K562 (cell line): ENCODE data around the gene SOSTDC1. TPM values are rescaled to one million over a fixed set of nuclear protein-coding genes. Genes with fewer than 3 reads are reported as not detected.

Experiments
- ATAC-seq: fragments of 200-7000 bp; cut with Tn5 transposase; 3 replicates; pipeline ENCODE4 v1.9.1; 2020; ENCODE audit warnings: moderate library complexity
- Bru-seq: library from RNA; stranded (reverse); fragments of 400-500 nt; gene quantifications from one replicate; lab custom pipeline; 2021; lab: Mats Ljungman, UMichigan
- BruChase-seq, 2 experiments: library from RNA; stranded (reverse); fragments of 400-500 nt; gene quantifications; one replicate each; lab custom pipeline; 2021; lab: Mats Ljungman, UMichigan
- BruUV-seq: library from RNA; stranded (reverse); fragments of 400-500 nt; replicated peaks from 2 replicates; lab custom pipeline; 2021; lab: Mats Ljungman, UMichigan
- CTCF ChIA-PET: fragments of 300-600 bp; formaldehyde crosslinking; extraction: SDS; loops from one replicate; lab custom pipeline; 2021; ENCODE audit warnings: low intra/inter-chr PET ratio; lab: Yijun Ruan, JAX
- POLR2A ChIA-PET: fragments of 300-600, 350-650 bp; sonication (Branson Sonifier 250); formaldehyde crosslinking; extraction: SDS; loops from one replicate; lab custom pipeline; 2021; ENCODE audit warnings: antibody characterized with exemption, inconsistent platforms; lab: Yijun Ruan, JAX
- DNase-seq, 4 experiments: peaks; one replicate each; pipeline versions ENCODE4 v3.0.0 to v3.0.0-alpha.2; 2011 to 2018; ENCODE audit warnings: low spot score in 3 of 4, mixed read lengths in 3 of 4; ENCODE audit errors: extremely low read depth in 1 of 4
- FAIRE-seq: peaks from 2 replicates; lab custom pipeline; 2011; peaks lifted over from hg19 to GRCh38; lab: Jason Lieb, UNC
- H2AFZ ChIP-seq: 2 replicates; pipeline ENCODE4 v1.6.0; 2011; ENCODE audit warnings: low read depth, low read length, control low read depth, inconsistent platforms
- H3K27ac ChIP-seq: fragments of 200-600 bp; 3 replicates; pipeline ENCODE4 v1.8.0; 2011; ENCODE audit warnings: low read depth, mild to moderate bottlenecking, control low read depth, inconsistent platforms, low read length, moderate library complexity, mixed read lengths; ENCODE audit errors: extremely low read depth
- H3K27me3 ChIP-seq, 2 experiments: fragments of 300-600 bp in 1 of 2; 2 replicates in 1 of 2; 3 replicates in 1 of 2; pipeline versions ENCODE4 v1.6.0 to v1.8.0; 2011; ENCODE audit warnings: inconsistent platforms in 2 of 2, low read length in 2 of 2, mild to moderate bottlenecking in 1 of 2, mixed read lengths in 1 of 2, moderate library complexity in 1 of 2; ENCODE audit not compliant: control insufficient read depth in 2 of 2, insufficient read depth in 2 of 2
- H3K36me3 ChIP-seq: fragments of 300-600 bp; 3 replicates; pipeline ENCODE4 v1.8.0; 2011; ENCODE audit warnings: mild to moderate bottlenecking, low read length, inconsistent platforms; ENCODE audit not compliant: control insufficient read depth, insufficient read depth
- H3K4me1 ChIP-seq, 2 experiments: fragments of 200-600 bp in 1 of 2; replicated peaks in 1 of 2; 2 replicates in 1 of 2; 3 replicates in 1 of 2; pipeline versions ENCODE4 v1.5.1 to v1.8.0; 2011; ENCODE audit warnings: inconsistent platforms in 2 of 2, low read length in 2 of 2, mild to moderate bottlenecking in 1 of 2, mixed read lengths in 1 of 2, moderate library complexity in 1 of 2; ENCODE audit not compliant: control insufficient read depth in 2 of 2, insufficient read depth in 2 of 2
- H3K4me2 ChIP-seq: 2 replicates; pipeline ENCODE4 v1.6.1; 2011; ENCODE audit warnings: low read length, control low read depth, inconsistent platforms, mixed read lengths; ENCODE audit not compliant: insufficient read depth
- H3K4me3 ChIP-seq: fragments of 200-600 bp; sonication (generic), shearing (Covaris generic); 2 replicates; pipeline ENCODE4 v1.5.1; 2016; ENCODE audit warnings: control low read depth, inconsistent platforms
- H3K79me2 ChIP-seq: fragments of 200-600 bp; 3 replicates; pipeline ENCODE4 v1.8.0; 2011; ENCODE audit warnings: low read length, inconsistent platforms; ENCODE audit not compliant: control insufficient read depth, insufficient read depth
- H3K9ac ChIP-seq, 2 experiments: 2 replicates each; pipeline versions ENCODE4 v1.6.0 to v1.6.1; 2011; ENCODE audit warnings: low read depth in 2 of 2, low read length in 2 of 2, control low read depth in 1 of 2, inconsistent platforms in 1 of 2, mild to moderate bottlenecking in 1 of 2, mixed read lengths in 1 of 2; ENCODE audit not compliant: insufficient read depth in 1 of 2
- H3K9me1 ChIP-seq: one replicate; pipeline ENCODE4 v1.6.0; 2011; ENCODE audit warnings: inconsistent platforms, mild to moderate bottlenecking, low read length, moderate library complexity; ENCODE audit not compliant: control insufficient read depth, insufficient read depth
- H3K9me3 ChIP-seq: replicated peaks from 2 replicates; pipeline ENCODE4 v1.5.1; 2011; ENCODE audit warnings: low read depth, low read length, inconsistent platforms; ENCODE audit not compliant: control insufficient read depth, insufficient read depth
- H4K20me1 ChIP-seq: replicated peaks from 2 replicates; pipeline ENCODE4 v1.6.1; 2011; ENCODE audit warnings: low read length, inconsistent platforms, mixed read lengths; ENCODE audit not compliant: control insufficient read depth, insufficient read depth
- ATF1 ChIP-seq, 2 experiments: fragments of 450-650 bp in 1 of 2; IDR thresholded peaks; 2 replicates each; pipeline ENCODE4 v1.6.1; 2016; ENCODE audit warnings: missing compliant biosample characterization in 1 of 2, missing genetic modification characterization in 1 of 2
- EP300 ChIP-seq: IDR thresholded peaks from 2 replicates; pipeline ENCODE4 v1.6.1; 2012; ENCODE audit warnings: low read length, improper control_type of control experiment
- FIP1L1 ChIP-seq: fragments of 200-400 bp; formaldehyde crosslinking; IDR thresholded peaks from 2 replicates; pipeline ENCODE4 v1.6.1; 2018; ENCODE audit warnings: mild to moderate bottlenecking, low read depth, low read length; ENCODE audit not compliant: poor library complexity, severe bottlenecking
- FOXK2 ChIP-seq, 2 experiments: fragments of 450-650 bp; IDR thresholded peaks in 1 of 2; conservative IDR thresholded peaks in 1 of 2; 2 replicates each; pipeline ENCODE4 v1.6.1; 2016; ENCODE audit warnings: low read depth in 2 of 2, mild to moderate bottlenecking in 1 of 2
- HDAC3 ChIP-seq: fragments of 450-650 bp; IDR thresholded peaks from 2 replicates; pipeline ENCODE4 v1.6.1; 2018; ENCODE audit warnings: borderline replicate concordance, mild to moderate bottlenecking, moderate library complexity; ENCODE audit not compliant: partially characterized antibody
- NFE2 ChIP-seq: IDR thresholded peaks from 2 replicates; pipeline ENCODE4 v1.6.1; 2014; ENCODE audit warnings: antibody characterized with exemption, low read depth
- POLR2G ChIP-seq: fragments of 200-400 bp; formaldehyde crosslinking; IDR thresholded peaks from 2 replicates; pipeline ENCODE4 v1.6.1; 2017; ENCODE audit warnings: low read depth, mild to moderate bottlenecking, antibody characterized with exemption, low read length, moderate library complexity
- SREBF1 ChIP-seq: fragments of 150-350 bp; IDR thresholded peaks from 2 replicates; pipeline ENCODE4 v1.6.1; 2014; ENCODE audit warnings: antibody characterized with exemption, low read depth, low read length, borderline replicate concordance
- ZNF175 ChIP-seq: fragments of 200-800 bp; sonication (Bioruptor generic); IDR thresholded peaks from 2 replicates; pipeline ENCODE4 v1.6.1; 2016; ENCODE audit warnings: low read depth, mild to moderate bottlenecking, missing genetic modification characterization, missing compliant biosample characterization
- WGBS: fragments of 100-300 bp; shearing (Covaris generic); methylation state at CpG from one replicate; pipeline ENCODE4 v1.1.6; 2016; ENCODE audit warnings: low coverage, mixed read lengths; ENCODE audit not compliant: insufficient coverage; ENCODE audit errors: missing lambda C conversion rate; 5-methylcytosine and 5-hydroxymethylcytosine counted together
- in situ Hi-C: fragments of 300-500 bp; cut with MboI; formaldehyde crosslinking; loops from 4 replicates; pipeline ENCODE4 v1.15.0; 2018; ENCODE audit warnings: inconsistent platforms, mixed read lengths
- intact Hi-C: fragments of 100-400 bp; cut with micrococcal nuclease; formaldehyde crosslinking; loops from 2 replicates; pipeline ENCODE4 v1.14.2; 2022
- long read RNA-seq, 3 experiments: library from polyadenylated mRNA in 2 of 3; library from RNA in 1 of 3; unstranded in 2 of 3; stranded (forward) in 1 of 3; transcript quantifications; one replicate each; pipeline ENCODE4 v2.0.0, GENCODE V29; 2019 to 2022
- polyA minus RNA-seq, 3 experiments: library from RNA; depleted of rRNA, polyadenylated mRNA; stranded (reverse); fragments of >200 nt; gene quantifications; 2 replicates each; pipeline ENCODE4 v1.2.3, GENCODE V29; 2011
- polyA plus RNA-seq, 8 experiments: library from polyadenylated mRNA; depleted of rRNA in 4 of 8; stranded (reverse) in 5 of 8; unstranded in 3 of 8; fragments of >200 nt; fragmentation: Nextera tagmentation in 2 of 8; fragmentation: Illumina TruSeq in 1 of 8; extraction: Ambion mirVana in 2 of 8; extraction: Trizol in 1 of 8; gene quantifications; 2 replicates each; pipeline versions ENCODE4 v1.2.1 to v1.2.3, GENCODE V29; 2011 to 2014; ENCODE audit warnings: inconsistent platforms in 1 of 8, missing spikeins in 1 of 8
- total RNA-seq, 7 experiments: library from RNA; depleted of rRNA in 6 of 7; stranded (reverse); fragments of >200 nt in 6 of 7; fragmentation: Illumina TruSeq in 2 of 7; extraction: Trizol in 2 of 7; gene quantifications; 2 replicates each; pipeline versions ENCODE4 v1.2.1 to v1.2.3, GENCODE V29; 2011 to 2021; ENCODE audit warnings: low replicate concordance in 1 of 7
- TF ChIP-seq, protein P1 (sequence below): fragments of 450-650 bp; IDR thresholded peaks from 2 replicates; pipeline ENCODE4 v1.6.1; 2018; ENCODE audit not compliant: partially characterized antibody

Gene SOSTDC1, protein sequence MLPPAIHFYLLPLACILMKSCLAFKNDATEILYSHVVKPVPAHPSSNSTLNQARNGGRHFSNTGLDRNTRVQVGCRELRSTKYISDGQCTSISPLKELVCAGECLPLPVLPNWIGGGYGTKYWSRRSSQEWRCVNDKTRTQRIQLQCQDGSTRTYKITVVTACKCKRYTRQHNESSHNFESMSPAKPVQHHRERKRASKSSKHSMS
- total RNA-seq (2011; cell fraction: chromatin; rRNA removed; ENCODE audit: low replicate concordance) = 7.4 and 7.9 TPM in 2 replicates
- total RNA-seq (2011; cell fraction: nucleolus; rRNA removed) = 9.5 and 11.5 TPM in 2 replicates
- 10.8 and 11.1 TPM in 2 replicates for total RNA-seq (2011; cell fraction: nucleoplasm; rRNA removed)
- total RNA-seq (2014; rRNA removed) = 8.3 and 10.5 TPM in 2 replicates
- 15.0 and 15.1 TPM in 2 replicates for total RNA-seq (2014; rRNA removed; fragmentation: Illumina TruSeq; extraction: Trizol)
- 23.0 and 23.7 TPM in 2 replicates for total RNA-seq (2015; rRNA removed; fragmentation: Illumina TruSeq; extraction: Trizol)
- total RNA-seq (2021) = 8.8 and 12.0 TPM in 2 replicates
- 5.8 and 15.9 TPM in 2 replicates for polyA plus RNA-seq (2011; rRNA removed)
- polyA plus RNA-seq (2011; cell fraction: cytosol; rRNA removed) = 3.5 and 9.8 TPM in 2 replicates
- polyA plus RNA-seq (2011; cell fraction: nucleus; rRNA removed) = 3.2 and 5.1 TPM in 2 replicates
- polyA plus RNA-seq (2012) = 17.5 and 63.6 TPM in 2 replicates
- polyA plus RNA-seq (2014; fragmentation: Illumina TruSeq; extraction: Trizol) = 15.3 and 18.4 TPM in 2 replicates
- polyA plus RNA-seq (2014; fragmentation: Nextera tagmentation; extraction: Ambion mirVana) = 10 to 100 TPM; 47.5 to 48.6 TPM
- polyA plus RNA-seq (2014; rRNA removed) = 9.8 and 10.1 TPM in 2 replicates
- 4.2 and 12.0 TPM in 2 replicates for polyA minus RNA-seq (2011; rRNA and poly(A)+ RNA removed)
- polyA minus RNA-seq (2011; cell fraction: cytosol; rRNA and poly(A)+ RNA removed) = 1.8 and 2.5 TPM in 2 replicates
- polyA minus RNA-seq (2011; cell fraction: nucleus; rRNA and poly(A)+ RNA removed) = 4.2 and 5.4 TPM in 2 replicates
- Bru-seq, nascent RNA = percentile 38 among the genes with signal in this experiment
- BruChase-seq, experiment 1, labeled RNA remaining after a 2-hour chase = percentile 39 among the genes with signal in this experiment
- BruChase-seq, experiment 2, labeled RNA remaining after a 6-hour chase = percentile 41 among the genes with signal in this experiment
- long read RNA-seq, experiment 1, transcript SOSTDC1-201 (2 exons, 1,869 nt) = major isoform, 5 of 6 reads
- long read RNA-seq, experiment 1, partial matches to known transcripts = 0 of 6 reads
- long read RNA-seq, experiment 1, other reads (novel, unspliced or antisense) = 1 of 6 reads
- long read RNA-seq, experiment 2, partial matches to known transcripts = 0 of 6 reads
- long read RNA-seq, experiment 2, other reads (novel, unspliced or antisense) = 4 of 6 reads
- long read RNA-seq, experiment 3, transcript SOSTDC1-201 (2 exons, 1,869 nt) = major isoform, 8 of 8 reads
- long read RNA-seq, experiment 3, partial matches to known transcripts = 0 of 8 reads
- long read RNA-seq, experiment 3, other reads (novel, unspliced or antisense) = 0 of 8 reads

DNA sequence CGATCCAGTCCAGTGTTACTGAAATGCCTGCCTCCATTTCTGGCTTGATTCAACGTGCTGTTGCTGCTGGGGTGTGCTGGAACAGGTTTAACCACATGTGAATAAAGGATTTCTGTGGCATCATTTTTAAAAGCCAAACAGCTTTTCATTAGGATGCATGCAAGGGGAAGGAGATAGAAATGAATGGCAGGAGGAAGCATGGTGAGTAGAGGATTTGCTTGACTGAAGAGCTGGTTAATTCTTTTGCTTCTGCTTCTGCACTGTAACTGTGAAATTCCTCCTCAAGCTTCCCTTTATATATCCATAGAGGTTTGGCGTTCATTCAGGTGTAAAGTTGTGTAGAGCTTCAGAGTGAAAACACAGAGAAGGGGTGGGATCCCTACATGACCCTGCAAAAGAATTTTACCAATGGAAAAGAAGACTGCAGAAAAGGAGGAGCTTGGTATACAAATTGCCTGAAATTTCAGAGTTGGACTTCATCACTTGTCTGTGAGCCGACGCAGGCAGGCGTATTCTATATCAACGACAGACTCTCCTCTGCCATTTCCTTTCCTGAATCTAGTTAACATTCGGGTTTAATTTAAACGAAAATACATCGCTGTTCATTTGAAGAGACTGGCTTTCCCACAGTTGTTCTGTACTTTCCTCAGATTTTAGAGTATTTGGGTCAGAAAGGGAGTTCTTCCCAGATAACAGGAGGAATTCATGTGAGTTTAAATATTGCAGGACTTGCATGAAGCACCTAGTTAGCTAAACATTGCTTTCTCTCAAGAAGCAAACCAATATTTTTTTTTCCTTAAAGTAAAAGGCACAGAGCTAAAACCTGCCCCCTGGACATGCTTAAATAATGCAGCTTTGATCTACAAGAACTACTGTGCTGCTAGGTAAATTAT, at the start of gene SOSTDC1:
SOSTDC1 (minus strand) TSS at position 270 of the 893 bp plus-strand sequence; CDS start at position 200, 70 bp downstream.
- BruUV-seq = TSS peak; percentile 97
- H2AFZ ChIP-seq = peak within 1 kb of the TSS; percentile 91
- peak; percentile 89 for FAIRE-seq
- H3K9ac ChIP-seq = peak within 1 kb of the TSS; percentile 66 to 70
- H3K36me3 ChIP-seq = peaks cover 4% of the 10 kb centered on the region; the same call in 1 of the 3 replicates
- in situ Hi-C loops = no loop called here
- ChIA-PET CTCF (no interaction called here), POLR2A (interaction anchor here (0.7 to 2.7 kb wide), 13 partner anchors 9 to 180 kb away, joined by 3 to 23 read pairs (median 4); partner anchors contain the start of gene ANKMY2)
- H4K20me1 ChIP-seq = no peaks in the 10 kb centered on the region
- peak; percentile 16 to 78 (median 43) for DNase-seq
- peaks cover 24% of the 10 kb centered on the region for H3K79me2 ChIP-seq
- no peaks in the 10 kb centered on the region for H3K9me3 ChIP-seq
- peak within 1 kb of the TSS; percentile 64 for H3K27ac ChIP-seq
- H3K9me1 ChIP-seq = no peaks in the 10 kb centered on the region
- H3K4me1 ChIP-seq = no peaks in the 10 kb centered on the region; a peak in 1 of 5 replicates
- no peaks in the 10 kb centered on the region for H3K27me3 ChIP-seq
- intact Hi-C loops = loop anchor here (1.0 kb wide), 1 partner anchor 27 kb away; no protein-coding TSS in a partner anchor
- WGBS = under 1% methylated on average over 10 of the region's 10 CpGs
- H3K4me3 ChIP-seq = peak within 1 kb of the TSS; percentile 45
- peak within 1 kb of the TSS; percentile 85 for H3K4me2 ChIP-seq
- peak; percentile 91 for ATAC-seq
- TF ChIP-seq POLR2G (peak; percentile 68; the same call in 1 of the 2 replicates), NFE2 (peak; percentile 62), EP300 (no peak), SREBF1 (no peak), ZNF175 (peak; percentile 93), FOXK2 (conservative IDR thresholded peaks at IDR 0.05 in 1 of 2, IDR thresholded peaks at IDR 0.05 in 1 of 2; ENCODE audit: low read depth in 2 of 2) (0 out of 4 replicates have a peak, but pooled peaks have one; percentile 6 to 12), FIP1L1 (no peak), ATF1 (CRISPR knock-in tag; IDR thresholded peaks at IDR 0.05) (no peak), ATF1 (tag; IDR thresholded peaks at IDR 0.05) (0 out of 2 replicates have a peak, but pooled peaks have one; percentile 32), HDAC3 (peak; percentile 21)
- TF ChIP-seq, protein P1, sequence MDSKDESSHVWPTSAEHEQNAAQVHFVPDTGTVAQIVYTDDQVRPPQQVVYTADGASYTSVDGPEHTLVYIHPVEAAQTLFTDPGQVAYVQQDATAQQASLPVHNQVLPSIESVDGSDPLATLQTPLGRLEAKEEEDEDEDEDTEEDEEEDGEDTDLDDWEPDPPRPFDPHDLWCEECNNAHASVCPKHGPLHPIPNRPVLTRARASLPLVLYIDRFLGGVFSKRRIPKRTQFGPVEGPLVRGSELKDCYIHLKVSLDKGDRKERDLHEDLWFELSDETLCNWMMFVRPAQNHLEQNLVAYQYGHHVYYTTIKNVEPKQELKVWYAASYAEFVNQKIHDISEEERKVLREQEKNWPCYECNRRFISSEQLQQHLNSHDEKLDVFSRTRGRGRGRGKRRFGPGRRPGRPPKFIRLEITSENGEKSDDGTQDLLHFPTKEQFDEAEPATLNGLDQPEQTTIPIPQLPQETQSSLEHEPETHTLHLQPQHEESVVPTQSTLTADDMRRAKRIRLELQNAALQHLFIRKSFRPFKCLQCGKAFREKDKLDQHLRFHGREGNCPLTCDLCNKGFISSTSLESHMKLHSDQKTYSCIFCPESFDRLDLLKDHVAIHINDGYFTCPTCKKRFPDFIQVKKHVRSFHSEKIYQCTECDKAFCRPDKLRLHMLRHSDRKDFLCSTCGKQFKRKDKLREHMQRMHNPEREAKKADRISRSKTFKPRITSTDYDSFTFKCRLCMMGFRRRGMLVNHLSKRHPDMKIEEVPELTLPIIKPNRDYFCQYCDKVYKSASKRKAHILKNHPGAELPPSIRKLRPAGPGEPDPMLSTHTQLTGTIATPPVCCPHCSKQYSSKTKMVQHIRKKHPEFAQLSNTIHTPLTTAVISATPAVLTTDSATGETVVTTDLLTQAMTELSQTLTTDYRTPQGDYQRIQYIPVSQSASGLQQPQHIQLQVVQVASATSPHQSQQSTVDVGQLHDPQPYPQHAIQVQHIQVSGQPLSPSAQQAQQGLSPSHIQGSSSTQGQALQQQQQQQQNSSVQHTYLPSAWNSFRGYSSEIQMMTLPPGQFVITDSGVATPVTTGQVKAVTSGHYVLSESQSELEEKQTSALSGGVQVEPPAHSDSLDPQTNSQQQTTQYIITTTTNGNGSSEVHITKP = peak; percentile 39
